ENCODE results near the gene NUCB1.
A peak's percentile ranks its signal among the peaks of the same experiment; 100 is the strongest.

NUCB1 gene

DNA sequence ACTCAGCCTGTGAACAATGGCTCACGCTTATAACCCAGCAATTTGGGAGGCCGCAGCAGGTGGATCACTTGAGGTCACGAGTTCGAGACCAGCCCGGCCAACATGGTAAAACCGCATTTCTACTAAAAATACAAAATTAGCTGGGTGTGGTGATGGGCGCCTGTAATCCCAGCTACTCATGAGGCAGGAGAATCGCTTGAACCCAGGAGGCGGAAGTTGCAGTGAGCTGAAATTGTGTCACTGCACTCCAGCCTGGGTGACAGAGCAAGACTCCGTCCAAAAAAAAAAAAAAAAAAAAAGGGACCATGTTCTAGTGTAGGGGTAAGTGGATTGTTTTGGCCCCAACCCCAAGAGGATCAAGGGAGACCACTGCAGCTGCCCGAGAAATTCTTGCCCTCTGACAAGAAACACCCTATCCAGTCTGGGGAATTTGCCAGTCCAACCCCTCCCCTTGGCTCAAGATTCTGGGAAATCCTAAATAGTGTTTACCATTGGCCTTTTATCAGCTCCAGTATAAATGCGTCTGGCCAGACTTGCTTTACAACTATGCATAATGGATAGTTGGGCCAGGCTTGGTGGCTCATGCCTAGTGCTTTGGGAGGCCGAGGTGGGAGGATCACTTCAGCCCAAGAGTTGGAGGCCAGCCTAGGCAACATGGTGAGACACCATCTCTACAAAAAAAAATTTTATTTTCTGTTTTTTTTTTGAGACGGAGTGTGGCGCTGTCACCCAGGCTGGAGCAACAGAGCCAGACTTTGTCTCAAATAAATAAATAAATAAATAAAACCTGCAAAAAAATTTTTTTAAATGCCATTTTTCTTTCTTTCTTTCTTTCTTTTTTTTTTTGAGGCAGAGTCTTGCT is 28.3 kb downstream of the NUCB1 start:
- Histone ChIP-seq H3F3A (ENCODE audit: insufficient read depth) (peaks cover 4% of the 10 kb centered on the region; the same call in 1 of the 2 replicates), H3K4me3 (ENCODE audit: insufficient read depth, low read length, poor library complexity, severe bottlenecking) (no peak overlapping the region), H2AFZ (ENCODE audit: low read depth, low read length, severe bottlenecking) (no peak overlapping the region), H3K9ac (ENCODE audit: low read length) (no peak overlapping the region), H3K9me3 (ENCODE audit: insufficient read depth, low read length) (no peaks in the 10 kb centered on the region), H3K4me2 (ENCODE audit: low read depth, low read length, poor library complexity, severe bottlenecking) (no peak overlapping the region), H3K27me3 (ENCODE audit: low read length) (no peaks in the 10 kb centered on the region), H3K36me3 (ENCODE audit: low read length) (no peaks in the 10 kb centered on the region), H3K27ac (ENCODE audit: low read depth, low read length) (no peak overlapping the region), H4K20me1 (ENCODE audit: low read depth, low read length) (no peaks in the 10 kb centered on the region), H3K79me2 (ENCODE audit: insufficient read depth, low read length) (no peaks in the 10 kb centered on the region), H3K9me2 (replicated peaks; ENCODE audit: insufficient read depth, low read length) (no peaks in the 10 kb centered on the region)
- TF ChIP-seq, protein P1, sequence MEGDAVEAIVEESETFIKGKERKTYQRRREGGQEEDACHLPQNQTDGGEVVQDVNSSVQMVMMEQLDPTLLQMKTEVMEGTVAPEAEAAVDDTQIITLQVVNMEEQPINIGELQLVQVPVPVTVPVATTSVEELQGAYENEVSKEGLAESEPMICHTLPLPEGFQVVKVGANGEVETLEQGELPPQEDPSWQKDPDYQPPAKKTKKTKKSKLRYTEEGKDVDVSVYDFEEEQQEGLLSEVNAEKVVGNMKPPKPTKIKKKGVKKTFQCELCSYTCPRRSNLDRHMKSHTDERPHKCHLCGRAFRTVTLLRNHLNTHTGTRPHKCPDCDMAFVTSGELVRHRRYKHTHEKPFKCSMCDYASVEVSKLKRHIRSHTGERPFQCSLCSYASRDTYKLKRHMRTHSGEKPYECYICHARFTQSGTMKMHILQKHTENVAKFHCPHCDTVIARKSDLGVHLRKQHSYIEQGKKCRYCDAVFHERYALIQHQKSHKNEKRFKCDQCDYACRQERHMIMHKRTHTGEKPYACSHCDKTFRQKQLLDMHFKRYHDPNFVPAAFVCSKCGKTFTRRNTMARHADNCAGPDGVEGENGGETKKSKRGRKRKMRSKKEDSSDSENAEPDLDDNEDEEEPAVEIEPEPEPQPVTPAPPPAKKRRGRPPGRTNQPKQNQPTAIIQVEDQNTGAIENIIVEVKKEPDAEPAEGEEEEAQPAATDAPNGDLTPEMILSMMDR (IDR thresholded peaks at IDR 0.05; ENCODE audit: insufficient read depth, low read length, poor library complexity, severe bottlenecking): no peak
- no peak for TF ChIP-seq EZH2phosphoT487 (conservative IDR thresholded peaks at IDR 0.05; ENCODE audit: low read length)

DNA sequence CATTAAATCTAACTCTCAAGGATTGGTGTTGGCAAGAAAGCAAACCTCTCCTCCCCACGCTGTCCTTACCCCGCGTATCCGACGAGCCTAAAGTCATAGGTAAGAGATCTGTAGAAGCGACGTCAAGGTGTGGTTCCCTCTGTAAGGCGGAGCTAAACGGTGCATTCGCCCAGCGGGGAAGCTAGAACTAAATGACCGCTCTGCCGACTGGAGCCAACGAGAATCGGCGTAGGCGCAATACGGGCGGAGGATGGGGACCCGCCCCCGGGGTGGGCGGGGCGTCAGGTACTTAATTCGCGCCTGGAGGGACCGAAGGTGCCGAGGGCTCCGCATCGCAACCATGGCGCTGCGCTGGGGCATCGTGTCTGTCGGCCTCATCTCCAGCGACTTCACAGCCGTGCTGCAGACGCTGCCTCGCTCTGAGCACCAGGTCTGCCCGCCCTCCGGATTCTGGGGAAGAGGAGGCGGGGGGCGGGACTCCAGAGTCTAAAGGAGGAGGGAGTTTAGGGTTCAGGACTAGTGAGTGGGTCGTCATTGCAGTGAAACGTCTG is 33.3 kb downstream of the NUCB1 start, which contains the start of gene DHDH:
Gene DHDH, plus strand, starts transcription at position 318 of the 551 bp plus-strand sequence. Its CDS starts 23 bp downstream, at position 341.
- TF ChIP-seq EZH2phosphoT487 (conservative IDR thresholded peaks at IDR 0.05; ENCODE audit: low read length): no peak
- TF ChIP-seq, protein P1 (IDR thresholded peaks at IDR 0.05; ENCODE audit: insufficient read depth, low read length, poor library complexity, severe bottlenecking): no peak
- H4K20me1 ChIP-seq (ENCODE audit: low read depth, low read length): no peaks in the 10 kb centered on the region
- H3F3A ChIP-seq (ENCODE audit: insufficient read depth): peaks cover 4% of the 10 kb centered on the region; the same call in 1 of the 2 replicates
- H3K27me3 ChIP-seq (ENCODE audit: low read length): no peaks in the 10 kb centered on the region
- no peak within 1 kb of the TSS for H3K27ac ChIP-seq (ENCODE audit: low read depth, low read length)
- no peaks in the 10 kb centered on the region for H3K36me3 ChIP-seq (ENCODE audit: low read length)
- peak within 1 kb of the TSS; percentile 58 for H3K4me3 ChIP-seq (ENCODE audit: insufficient read depth, low read length, poor library complexity, severe bottlenecking)
- peak within 1 kb of the TSS; percentile 50 for H3K9ac ChIP-seq (ENCODE audit: low read length)
- H2AFZ ChIP-seq (ENCODE audit: low read depth, low read length, severe bottlenecking): peak within 1 kb of the TSS; percentile 92
- H3K79me2 ChIP-seq (ENCODE audit: insufficient read depth, low read length): no peaks in the 10 kb centered on the region
- H3K9me2 ChIP-seq (replicated peaks; ENCODE audit: insufficient read depth, low read length): no peaks in the 10 kb centered on the region
- H3K9me3 ChIP-seq (ENCODE audit: insufficient read depth, low read length): no peaks in the 10 kb centered on the region
- H3K4me2 ChIP-seq (ENCODE audit: low read depth, low read length, poor library complexity, severe bottlenecking): peak within 1 kb of the TSS; percentile 96

DNA sequence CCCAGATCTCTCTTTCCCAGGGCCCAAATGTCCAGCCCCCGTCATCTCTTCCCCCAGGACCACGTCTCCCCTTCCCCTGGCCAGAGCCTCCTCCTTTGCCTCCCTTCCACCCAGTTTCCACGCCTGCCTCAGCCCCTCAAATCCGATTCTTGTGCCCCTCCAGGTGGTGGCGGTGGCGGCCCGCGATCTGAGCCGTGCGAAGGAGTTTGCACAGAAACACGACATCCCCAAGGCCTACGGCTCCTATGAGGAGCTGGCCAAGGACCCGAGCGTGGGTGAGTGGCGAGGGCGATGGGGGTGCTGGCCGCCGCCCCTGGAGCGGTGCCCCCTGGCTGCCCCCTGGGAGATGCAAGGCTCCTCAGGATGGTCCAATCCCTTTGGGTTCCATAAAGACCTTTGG is 34.7 kb downstream of the NUCB1 start:
- H3K79me2 ChIP-seq (ENCODE audit: insufficient read depth, low read length): no peaks in the 10 kb centered on the region
- TF ChIP-seq, protein P1 (IDR thresholded peaks at IDR 0.05; ENCODE audit: insufficient read depth, low read length, poor library complexity, severe bottlenecking): no peak
- no peak for TF ChIP-seq EZH2phosphoT487 (conservative IDR thresholded peaks at IDR 0.05; ENCODE audit: low read length)
- H3K9me3 ChIP-seq (ENCODE audit: insufficient read depth, low read length): no peaks in the 10 kb centered on the region
- H3K9me2 ChIP-seq (replicated peaks; ENCODE audit: insufficient read depth, low read length): no peaks in the 10 kb centered on the region
- H3K4me3 ChIP-seq (ENCODE audit: insufficient read depth, low read length, poor library complexity, severe bottlenecking): no peak overlapping the region
- no peaks in the 10 kb centered on the region for H4K20me1 ChIP-seq (ENCODE audit: low read depth, low read length)
- peaks cover 4% of the 10 kb centered on the region; the same call in 1 of the 2 replicates for H3F3A ChIP-seq (ENCODE audit: insufficient read depth)
- H2AFZ ChIP-seq (ENCODE audit: low read depth, low read length, severe bottlenecking): no peak overlapping the region
- no peak overlapping the region for H3K27ac ChIP-seq (ENCODE audit: low read depth, low read length)
- no peak overlapping the region for H3K9ac ChIP-seq (ENCODE audit: low read length)
- H3K27me3 ChIP-seq (ENCODE audit: low read length): no peaks in the 10 kb centered on the region
- H3K4me2 ChIP-seq (ENCODE audit: low read depth, low read length, poor library complexity, severe bottlenecking): no peak overlapping the region
- H3K36me3 ChIP-seq (ENCODE audit: low read length): no peaks in the 10 kb centered on the region
